Panc1 (cell line): ENCODE measurements around the gene PCP4L1.

ENCODE experiments used
- CTCF ChIP-seq: fragments of 450-650 bp; IDR thresholded peaks from 2 replicates; pipeline ENCODE4 v1.5.1; 2017; ENCODE audit warnings: mild to moderate bottlenecking
- POLR2AphosphoS5 ChIP-seq: IDR thresholded peaks from 2 replicates; pipeline ENCODE4 v1.6.1; 2012; ENCODE audit warnings: mild to moderate bottlenecking, low read depth, low read length, moderate library complexity
- SIN3A ChIP-seq: IDR thresholded peaks from 2 replicates; pipeline ENCODE4 v1.6.1; 2012; ENCODE audit warnings: low read depth, mild to moderate bottlenecking, low read length, moderate library complexity, borderline replicate concordance; ENCODE audit not compliant: insufficient read depth

- TF ChIP-seq SIN3A: no peak
- TF ChIP-seq CTCF: no peak
- TF ChIP-seq POLR2AphosphoS5: no peak
Observed at GRCh38 chr1:161304927-161305866, 46.7 kb downstream of the PCP4L1 start.
